HEK293 (cell line): ENCODE measurements around the gene EXOC7.
"Not testable (repeated sequence)": the region's sequence is repeated elsewhere in the genome, so short reads cannot be mapped to it uniquely, and the experiment has no call there.

Source experiments
- CTCF ChIA-PET: fragments of 350-600 bp; formaldehyde crosslinking; extraction: SDS; loops from one replicate; lab custom pipeline; 2021; ENCODE audit warnings: antibody characterized with exemption; lab: Yijun Ruan, JAX
- POLR2A ChIA-PET: fragments of 300-600 bp; formaldehyde crosslinking; extraction: SDS; loops from one replicate; lab custom pipeline; 2020; ENCODE audit warnings: antibody characterized with exemption, inconsistent platforms; lab: Yijun Ruan, JAX
- H3K27ac ChIP-seq: fragments of 200-500 bp; sonication (Bioruptor generic); 2 replicates; pipeline ENCODE4 v1.5.1; 2014; ENCODE audit warnings: low read depth, low read length, control low read depth, inconsistent platforms; ENCODE audit errors: extremely low read depth
- H3K36me3 ChIP-seq, 2 experiments: fragments of 200-500 bp in 1 of 2; sonication (Bioruptor generic) in 1 of 2; 1 replicate in 1 of 2; 2 replicates in 1 of 2; pipeline ENCODE4 v1.5.1; 2014 to 2017; ENCODE audit warnings: inconsistent platforms in 2 of 2, low read length in 2 of 2; ENCODE audit not compliant: control insufficient read depth in 2 of 2, insufficient read depth in 1 of 2
- H3K4me1 ChIP-seq: fragments of 200-500 bp; sonication (Bioruptor generic); 2 replicates; pipeline ENCODE4 v1.5.1; 2014; ENCODE audit warnings: mild to moderate bottlenecking, low read length, inconsistent platforms; ENCODE audit not compliant: control insufficient read depth, insufficient read depth
- H3K4me3 ChIP-seq: 2 replicates; pipeline ENCODE4 v1.5.1; 2011; ENCODE audit warnings: low read depth, mild to moderate bottlenecking, control low read depth, low read length, moderate library complexity
- H3K9me3 ChIP-seq: fragments of 200-500 bp; sonication (Bioruptor generic); 2 replicates; pipeline ENCODE4 v1.5.1; 2014; ENCODE audit warnings: low read depth, low read length, inconsistent platforms; ENCODE audit not compliant: control insufficient read depth, insufficient read depth
- BCL11B ChIP-seq: fragments of 450-650 bp; formaldehyde crosslinking; IDR thresholded peaks from 2 replicates; pipeline ENCODE4 v1.5.1; 2016; ENCODE audit warnings: low read depth, missing biosample characterization, missing genetic modification characterization
- EGR2 ChIP-seq: fragments of 450-650 bp; formaldehyde crosslinking; IDR thresholded peaks from 2 replicates; pipeline ENCODE4 v1.5.1; 2016; ENCODE audit warnings: low read depth, missing biosample characterization, missing genetic modification characterization
- GFI1B ChIP-seq: fragments of 450-650 bp; formaldehyde crosslinking; IDR thresholded peaks from 2 replicates; pipeline ENCODE4 v1.5.1; 2016; ENCODE audit warnings: missing biosample characterization, missing genetic modification characterization
- HOXD13 ChIP-seq: sonication (generic); formaldehyde crosslinking; IDR thresholded peaks from 2 replicates; pipeline ENCODE4 v1.8.0; 2022; ENCODE audit warnings: missing genetic modification reagents, borderline replicate concordance
- MEIS1 ChIP-seq: sonication (generic); formaldehyde crosslinking; IDR thresholded peaks from 2 replicates; pipeline ENCODE4 v1.8.1; 2022; ENCODE audit warnings: missing genetic modification reagents, mild to moderate bottlenecking, borderline replicate concordance
- SALL2 ChIP-seq: fragments of 450-650 bp; formaldehyde crosslinking; IDR thresholded peaks from 2 replicates; pipeline ENCODE4 v1.5.0; 2017; ENCODE audit warnings: missing biosample characterization, mild to moderate bottlenecking, missing genetic modification characterization, borderline replicate concordance
- SETDB1 ChIP-seq: IDR thresholded peaks from one replicate; pipeline ENCODE4 v1.6.1; 2017; ENCODE audit warnings: mild to moderate bottlenecking, low read length, moderate library complexity, mixed read lengths; ENCODE audit not compliant: insufficient read length
- YY2 ChIP-seq: fragments of 450-650 bp; formaldehyde crosslinking; IDR thresholded peaks from 2 replicates; pipeline ENCODE4 v1.5.1; 2016; ENCODE audit warnings: missing biosample characterization, missing genetic modification characterization
- ZBTB21 ChIP-seq: fragments of 450-650 bp; formaldehyde crosslinking; IDR thresholded peaks from 2 replicates; pipeline ENCODE4 v1.5.1; 2017; ENCODE audit warnings: missing biosample characterization, missing genetic modification characterization
- ZFP37 ChIP-seq: fragments of 450-650 bp; formaldehyde crosslinking; IDR thresholded peaks from 2 replicates; pipeline ENCODE4 v1.5.1; 2016; ENCODE audit warnings: missing biosample characterization, missing genetic modification characterization
- ZFP69B ChIP-seq: fragments of 450-650 bp; formaldehyde crosslinking; IDR thresholded peaks from 2 replicates; pipeline ENCODE4 v1.5.1; 2016; ENCODE audit warnings: missing biosample characterization, missing genetic modification characterization
- ZNF121 ChIP-seq: fragments of 450-650 bp; formaldehyde crosslinking; IDR thresholded peaks from 2 replicates; pipeline ENCODE4 v1.5.1; 2016; ENCODE audit warnings: missing biosample characterization, missing genetic modification characterization
- ZNF138 ChIP-seq: fragments of 450-650 bp; formaldehyde crosslinking; IDR thresholded peaks from 2 replicates; pipeline ENCODE4 v1.5.1; 2016; ENCODE audit warnings: missing biosample characterization, missing genetic modification characterization, borderline replicate concordance
- ZNF426 ChIP-seq: fragments of 450-650 bp; formaldehyde crosslinking; IDR thresholded peaks from 2 replicates; pipeline ENCODE4 v1.5.1; 2017; ENCODE audit warnings: missing biosample characterization, missing genetic modification characterization, mild to moderate bottlenecking, inconsistent platforms, moderate library complexity
- ZNF473 ChIP-seq: fragments of 450-650 bp; formaldehyde crosslinking; IDR thresholded peaks from 2 replicates; pipeline ENCODE4 v1.5.1; 2017; ENCODE audit warnings: missing biosample characterization, missing genetic modification characterization
- ZNF501 ChIP-seq: fragments of 450-650 bp; formaldehyde crosslinking; IDR thresholded peaks from 2 replicates; pipeline ENCODE4 v1.5.1; 2016; ENCODE audit warnings: missing biosample characterization, missing genetic modification characterization
- ZNF600 ChIP-seq: fragments of 450-650 bp; formaldehyde crosslinking; IDR thresholded peaks from 2 replicates; pipeline ENCODE4 v1.5.1; 2016; ENCODE audit warnings: missing biosample characterization, missing genetic modification characterization
- ZNF610 ChIP-seq: fragments of 450-650 bp; formaldehyde crosslinking; IDR thresholded peaks from 2 replicates; pipeline ENCODE4 v1.5.1; 2016; ENCODE audit warnings: missing biosample characterization, missing genetic modification characterization, borderline replicate concordance
- ZNF701 ChIP-seq: fragments of 450-650 bp; formaldehyde crosslinking; IDR thresholded peaks from 2 replicates; pipeline ENCODE4 v1.5.1; 2016; ENCODE audit warnings: missing biosample characterization, missing genetic modification characterization
- TF ChIP-seq, protein P1 (sequence below): fragments of 450-650 bp; formaldehyde crosslinking; IDR thresholded peaks from 2 replicates; pipeline ENCODE4 v1.5.1; 2016; ENCODE audit warnings: missing biosample characterization, missing genetic modification characterization
- TF ChIP-seq, protein P2 (sequence below): fragments of 450-650 bp; formaldehyde crosslinking; IDR thresholded peaks from 2 replicates; pipeline ENCODE4 v1.5.1; 2016; ENCODE audit warnings: missing biosample characterization, missing genetic modification characterization
- TF ChIP-seq, protein P3 (sequence below): fragments of 450-650 bp; formaldehyde crosslinking; IDR thresholded peaks from 2 replicates; pipeline ENCODE4 v1.5.1; 2016; ENCODE audit warnings: missing biosample characterization, missing genetic modification characterization
- TF ChIP-seq, protein P4 (sequence below): fragments of 450-650 bp; formaldehyde crosslinking; IDR thresholded peaks from 2 replicates; pipeline ENCODE4 v1.5.1; 2016; ENCODE audit warnings: missing biosample characterization, missing genetic modification characterization
- TF ChIP-seq, protein P5 (sequence below): fragments of 450-650 bp; formaldehyde crosslinking; IDR thresholded peaks from 2 replicates; pipeline ENCODE4 v1.5.1; 2016; ENCODE audit warnings: missing biosample characterization, missing genetic modification characterization

EXOC7 gene

DNA sequence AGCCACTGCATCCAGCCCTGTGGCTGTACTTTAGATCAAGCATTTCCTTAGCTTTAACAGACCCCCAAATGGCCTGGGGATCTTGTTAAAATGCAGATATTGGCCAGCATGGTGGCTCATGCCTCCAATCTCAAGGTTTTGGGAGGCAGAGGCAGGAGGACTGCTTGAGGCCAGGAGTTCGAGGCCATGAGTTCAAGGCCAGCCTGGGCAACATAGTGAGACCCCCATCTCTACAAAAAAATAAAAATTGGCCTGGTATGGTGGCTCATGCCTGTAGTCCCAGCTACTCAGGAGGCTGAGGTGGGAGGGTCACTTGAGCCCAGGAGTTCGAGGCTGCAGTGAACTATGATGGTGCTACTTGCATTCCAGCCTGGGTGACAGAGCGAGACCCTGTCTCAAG lies 60.7 kb downstream of the EXOC7 start:
- peaks cover 73 to 99% of the 10 kb centered on the region in 2 experiments for H3K36me3 ChIP-seq
- not testable (repeated sequence) for H3K4me1 ChIP-seq, H3K4me3 ChIP-seq, H3K27ac ChIP-seq, H3K9me3 ChIP-seq
- POLR2A ChIA-PET, result interaction anchor here (1.0 to 1.2 kb wide), 2 partner anchors 11 to 13 kb away, joined by 3 to 4 read pairs; no protein-coding TSS in a partner anchor
- TF ChIP-seq ZNF121 (tag by site-specific recombination), result peak; percentile 85
- CTCF ChIA-PET, result interaction anchor here (0.6 to 2.4 kb wide), 5 partner anchors 26 to 79 kb away, joined by 3 to 20 read pairs (median 3); no protein-coding TSS in a partner anchor

DNA sequence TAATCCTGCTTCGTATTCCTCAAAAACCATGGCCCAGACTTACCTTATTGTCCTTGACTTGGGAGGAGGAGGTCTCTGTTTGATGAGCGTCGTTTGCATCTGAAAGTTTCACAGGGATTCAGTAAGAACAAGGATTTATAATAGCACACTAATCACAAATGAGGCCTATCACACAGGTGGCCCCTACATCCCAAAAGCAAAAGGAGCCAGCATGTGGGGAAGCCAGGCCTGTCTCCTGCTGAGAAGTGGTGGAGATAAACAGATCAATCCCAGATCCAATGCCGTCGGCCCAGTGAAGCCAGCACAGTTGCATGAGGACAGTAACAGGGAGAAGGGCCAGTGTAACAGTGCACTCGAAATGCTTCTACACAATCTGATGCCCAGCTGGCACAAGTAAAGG lies 63.2 kb downstream of the EXOC7 start:
- POLR2A ChIA-PET, result no interaction called here
- TF ChIP-seq GFI1B, result no peak
- TF ChIP-seq ZNF701 (tag by site-specific recombination), result no peak
- TF ChIP-seq ZNF501 (tag by site-specific recombination), result no peak
- TF ChIP-seq ZNF473 (tag by site-specific recombination), result no peak
- no peak for TF ChIP-seq ZBTB21 (tag by site-specific recombination)
- no peak for TF ChIP-seq EGR2 (tag by site-specific recombination)
- TF ChIP-seq ZNF426, result no peak
- no peak for TF ChIP-seq ZNF138 (tag by site-specific recombination)
- TF ChIP-seq SALL2 (tag by site-specific recombination), result no peak
- TF ChIP-seq, protein P1, sequence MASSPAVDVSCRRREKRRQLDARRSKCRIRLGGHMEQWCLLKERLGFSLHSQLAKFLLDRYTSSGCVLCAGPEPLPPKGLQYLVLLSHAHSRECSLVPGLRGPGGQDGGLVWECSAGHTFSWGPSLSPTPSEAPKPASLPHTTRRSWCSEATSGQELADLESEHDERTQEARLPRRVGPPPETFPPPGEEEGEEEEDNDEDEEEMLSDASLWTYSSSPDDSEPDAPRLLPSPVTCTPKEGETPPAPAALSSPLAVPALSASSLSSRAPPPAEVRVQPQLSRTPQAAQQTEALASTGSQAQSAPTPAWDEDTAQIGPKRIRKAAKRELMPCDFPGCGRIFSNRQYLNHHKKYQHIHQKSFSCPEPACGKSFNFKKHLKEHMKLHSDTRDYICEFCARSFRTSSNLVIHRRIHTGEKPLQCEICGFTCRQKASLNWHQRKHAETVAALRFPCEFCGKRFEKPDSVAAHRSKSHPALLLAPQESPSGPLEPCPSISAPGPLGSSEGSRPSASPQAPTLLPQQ (tag by site-specific recombination), result no peak
- TF ChIP-seq, protein P2, sequence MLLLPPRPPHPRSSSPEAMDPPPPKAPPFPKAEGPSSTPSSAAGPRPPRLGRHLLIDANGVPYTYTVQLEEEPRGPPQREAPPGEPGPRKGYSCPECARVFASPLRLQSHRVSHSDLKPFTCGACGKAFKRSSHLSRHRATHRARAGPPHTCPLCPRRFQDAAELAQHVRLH, result no peak
- TF ChIP-seq HOXD13 (CRISPR knock-in tag), result no peak
- TF ChIP-seq MEIS1 (CRISPR knock-in tag), result no peak
- no peak for TF ChIP-seq ZNF600 (tag by site-specific recombination)
- TF ChIP-seq ZFP37 (tag by site-specific recombination), result no peak
- TF ChIP-seq, all 188 proteins: peak for 0
- H3K36me3 ChIP-seq, result peaks cover 54 to 87% of the 10 kb centered on the region in 2 experiments
- no peak overlapping the region for H3K27ac ChIP-seq
- no peaks in the 10 kb centered on the region for H3K9me3 ChIP-seq
- CTCF ChIA-PET, result interaction anchor here (0.7 to 2.4 kb wide), 4 partner anchors 17 to 35 kb away, joined by 3 to 20 read pairs (median 4); no protein-coding TSS in a partner anchor
- no peak overlapping the region for H3K4me3 ChIP-seq
- H3K4me1 ChIP-seq, result no peaks in the 10 kb centered on the region

DNA sequence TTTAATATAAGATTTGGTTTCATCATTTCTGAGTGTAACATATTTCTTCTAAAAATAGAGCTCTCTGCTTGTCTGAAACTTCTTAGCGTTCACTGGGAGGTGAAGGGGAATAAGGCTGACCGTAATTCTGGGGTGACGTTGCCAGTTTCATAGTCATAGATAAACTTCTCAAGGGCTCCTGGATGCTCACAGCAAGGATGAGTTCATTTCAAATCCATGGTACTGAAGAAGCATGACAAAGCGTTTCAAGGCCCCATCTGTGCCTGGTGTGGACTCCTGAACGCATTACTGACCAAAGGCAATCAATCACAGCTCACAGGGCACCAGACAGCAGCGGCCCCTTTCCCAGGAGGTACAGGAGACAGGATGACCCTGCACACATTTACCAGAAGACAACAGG lies 64.5 kb downstream of the EXOC7 start:
- CTCF ChIA-PET, result interaction anchor here (0.5 to 1.1 kb wide), 3 partner anchors 25 to 289 kb away, joined by 3 to 4 read pairs (median 3); no protein-coding TSS in a partner anchor
- Histone ChIP-seq H3K27ac (0 out of 2 replicates have a peak overlapping the region, but pooled peaks have one; percentile 52), H3K36me3 (peaks cover 46 to 75% of the 10 kb centered on the region in 2 experiments), H3K4me3 (no peak overlapping the region), H3K4me1 (no peaks in the 10 kb centered on the region), H3K9me3 (no peaks in the 10 kb centered on the region)
- POLR2A ChIA-PET, result interaction anchor here (0.9 kb wide), 1 partner anchor 10 kb away, joined by 3 read pairs; no protein-coding TSS in a partner anchor
- TF ChIP-seq ZNF610 (tag by site-specific recombination), result no peak
- TF ChIP-seq SETDB1, result no peak
- TF ChIP-seq, protein P3, sequence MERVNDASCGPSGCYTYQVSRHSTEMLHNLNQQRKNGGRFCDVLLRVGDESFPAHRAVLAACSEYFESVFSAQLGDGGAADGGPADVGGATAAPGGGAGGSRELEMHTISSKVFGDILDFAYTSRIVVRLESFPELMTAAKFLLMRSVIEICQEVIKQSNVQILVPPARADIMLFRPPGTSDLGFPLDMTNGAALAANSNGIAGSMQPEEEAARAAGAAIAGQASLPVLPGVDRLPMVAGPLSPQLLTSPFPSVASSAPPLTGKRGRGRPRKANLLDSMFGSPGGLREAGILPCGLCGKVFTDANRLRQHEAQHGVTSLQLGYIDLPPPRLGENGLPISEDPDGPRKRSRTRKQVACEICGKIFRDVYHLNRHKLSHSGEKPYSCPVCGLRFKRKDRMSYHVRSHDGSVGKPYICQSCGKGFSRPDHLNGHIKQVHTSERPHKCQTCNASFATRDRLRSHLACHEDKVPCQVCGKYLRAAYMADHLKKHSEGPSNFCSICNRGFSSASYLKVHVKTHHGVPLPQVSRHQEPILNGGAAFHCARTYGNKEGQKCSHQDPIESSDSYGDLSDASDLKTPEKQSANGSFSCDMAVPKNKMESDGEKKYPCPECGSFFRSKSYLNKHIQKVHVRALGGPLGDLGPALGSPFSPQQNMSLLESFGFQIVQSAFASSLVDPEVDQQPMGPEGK (tag by site-specific recombination), result no peak
- no peak for TF ChIP-seq BCL11B
- TF ChIP-seq, protein P4, sequence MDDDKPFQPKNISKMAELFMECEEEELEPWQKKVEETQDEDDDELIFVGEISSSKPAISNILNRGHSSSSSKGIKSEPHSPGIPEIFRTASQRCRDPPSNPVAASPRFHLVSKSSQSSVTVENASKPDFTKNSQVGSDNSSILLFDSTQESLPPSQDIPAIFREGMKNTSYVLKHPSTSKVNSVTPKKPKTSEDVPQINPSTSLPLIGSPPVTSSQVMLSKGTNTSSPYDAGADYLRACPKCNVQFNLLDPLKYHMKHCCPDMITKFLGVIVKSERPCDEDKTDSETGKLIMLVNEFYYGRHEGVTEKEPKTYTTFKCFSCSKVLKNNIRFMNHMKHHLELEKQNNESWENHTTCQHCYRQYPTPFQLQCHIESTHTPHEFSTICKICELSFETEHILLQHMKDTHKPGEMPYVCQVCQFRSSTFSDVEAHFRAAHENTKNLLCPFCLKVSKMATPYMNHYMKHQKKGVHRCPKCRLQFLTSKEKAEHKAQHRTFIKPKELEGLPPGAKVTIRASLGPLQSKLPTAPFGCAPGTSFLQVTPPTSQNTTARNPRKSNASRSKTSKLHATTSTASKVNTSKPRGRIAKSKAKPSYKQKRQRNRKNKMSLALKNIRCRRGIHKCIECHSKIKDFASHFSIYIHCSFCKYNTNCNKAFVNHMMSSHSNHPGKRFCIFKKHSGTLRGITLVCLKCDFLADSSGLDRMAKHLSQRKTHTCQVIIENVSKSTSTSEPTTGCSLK (tag by site-specific recombination), result no peak
- TF ChIP-seq YY2 (tag by site-specific recombination), result no peak
- TF ChIP-seq, protein P5, sequence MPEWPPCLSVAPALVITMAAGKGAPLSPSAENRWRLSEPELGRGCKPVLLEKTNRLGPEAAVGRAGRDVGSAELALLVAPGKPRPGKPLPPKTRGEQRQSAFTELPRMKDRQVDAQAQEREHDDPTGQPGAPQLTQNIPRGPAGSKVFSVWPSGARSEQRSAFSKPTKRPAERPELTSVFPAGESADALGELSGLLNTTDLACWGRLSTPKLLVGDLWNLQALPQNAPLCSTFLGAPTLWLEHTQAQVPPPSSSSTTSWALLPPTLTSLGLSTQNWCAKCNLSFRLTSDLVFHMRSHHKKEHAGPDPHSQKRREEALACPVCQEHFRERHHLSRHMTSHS (tag by site-specific recombination), result no peak
- TF ChIP-seq ZFP69B, result no peak
